HUDEP-2 (cell line): ENCODE results near the gene KLHL4.
"Not testable (repeated sequence)": the region's sequence is repeated elsewhere in the genome, so short reads cannot be mapped to it uniquely, and the experiment has no call there.

Experiments
- DNase-seq, 76 experiments: peaks; one replicate each; lab custom pipeline; 2025; ENCODE audit not compliant: unreplicated experiment in 76 of 76; lab: John Stamatoyannopoulos, UW

The KLHL4 gene, protein sequence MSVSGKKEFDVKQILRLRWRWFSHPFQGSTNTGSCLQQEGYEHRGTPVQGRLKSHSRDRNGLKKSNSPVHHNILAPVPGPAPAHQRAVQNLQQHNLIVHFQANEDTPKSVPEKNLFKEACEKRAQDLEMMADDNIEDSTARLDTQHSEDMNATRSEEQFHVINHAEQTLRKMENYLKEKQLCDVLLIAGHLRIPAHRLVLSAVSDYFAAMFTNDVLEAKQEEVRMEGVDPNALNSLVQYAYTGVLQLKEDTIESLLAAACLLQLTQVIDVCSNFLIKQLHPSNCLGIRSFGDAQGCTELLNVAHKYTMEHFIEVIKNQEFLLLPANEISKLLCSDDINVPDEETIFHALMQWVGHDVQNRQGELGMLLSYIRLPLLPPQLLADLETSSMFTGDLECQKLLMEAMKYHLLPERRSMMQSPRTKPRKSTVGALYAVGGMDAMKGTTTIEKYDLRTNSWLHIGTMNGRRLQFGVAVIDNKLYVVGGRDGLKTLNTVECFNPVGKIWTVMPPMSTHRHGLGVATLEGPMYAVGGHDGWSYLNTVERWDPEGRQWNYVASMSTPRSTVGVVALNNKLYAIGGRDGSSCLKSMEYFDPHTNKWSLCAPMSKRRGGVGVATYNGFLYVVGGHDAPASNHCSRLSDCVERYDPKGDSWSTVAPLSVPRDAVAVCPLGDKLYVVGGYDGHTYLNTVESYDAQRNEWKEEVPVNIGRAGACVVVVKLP

GRCh38 chrX:87517571-87518141, at the start of gene KLHL4:
Gene KLHL4 (plus strand): TSS chrX:87517802. CDS start chrX:87517894, 92 bp downstream.
- peak in 4 of 76 experiments; percentile 0 to 50 (median 16) for DNase-seq

GRCh38 chrX:87468941-87469340, 48.7 kb upstream of the KLHL4 start:
- DNase-seq, result peak in 1 of 76 experiments; percentile 3

GRCh38 chrX:87475793-87476192, 41.8 kb upstream of the KLHL4 start:
- no peak for DNase-seq

DNA sequence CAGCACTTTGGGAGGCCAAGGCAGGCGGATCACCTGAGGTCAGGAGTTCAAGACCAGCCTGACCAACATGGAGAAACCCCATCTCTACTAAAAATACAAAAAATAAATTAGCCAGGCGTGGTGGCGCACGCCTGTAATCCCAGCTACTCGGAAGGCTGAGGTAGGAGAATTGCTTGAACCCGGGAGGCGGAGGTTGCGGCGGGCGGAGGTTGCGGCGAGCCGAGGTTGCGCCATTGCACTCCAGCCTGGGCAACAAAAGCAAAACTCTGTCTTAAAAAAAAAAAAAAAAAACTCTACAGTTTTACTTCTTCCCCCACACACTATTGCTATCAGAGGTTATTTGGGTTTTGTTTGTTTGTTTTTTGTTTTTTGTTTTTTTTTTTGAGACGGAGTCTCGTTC, 38.9 kb upstream of the KLHL4 start:
- not testable (repeated sequence) for DNase-seq

- no peak for DNase-seq
These were observed 28.5 kb upstream of the KLHL4 start for GRCh38 chrX:87489071-87489470.

GRCh38 chrX:87515836-87516235, 1.8 kb upstream of the KLHL4 start:
- DNase-seq, result no peak

DNA sequence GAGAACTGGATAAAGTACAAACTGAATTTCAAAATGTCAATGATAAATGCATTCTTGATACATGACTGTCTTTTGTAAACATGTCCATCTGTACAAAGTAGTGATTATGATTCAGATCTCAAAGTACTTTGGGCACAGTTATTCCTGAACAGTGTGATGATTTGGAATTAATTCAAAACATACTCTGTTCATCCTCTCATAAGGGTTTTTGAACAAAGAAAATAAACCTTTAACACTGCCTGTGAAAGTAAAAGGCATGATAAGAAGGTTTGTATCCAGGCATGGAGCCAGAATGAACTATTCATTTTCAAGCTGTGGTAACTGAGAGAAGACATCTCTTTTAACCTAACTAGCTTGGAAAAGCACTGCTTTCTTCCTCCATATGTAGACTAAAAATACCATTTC, 883 bp upstream of the KLHL4 start:
- peak in 3 of 76 experiments; percentile 0 to 23 (median 5) for DNase-seq

DNA sequence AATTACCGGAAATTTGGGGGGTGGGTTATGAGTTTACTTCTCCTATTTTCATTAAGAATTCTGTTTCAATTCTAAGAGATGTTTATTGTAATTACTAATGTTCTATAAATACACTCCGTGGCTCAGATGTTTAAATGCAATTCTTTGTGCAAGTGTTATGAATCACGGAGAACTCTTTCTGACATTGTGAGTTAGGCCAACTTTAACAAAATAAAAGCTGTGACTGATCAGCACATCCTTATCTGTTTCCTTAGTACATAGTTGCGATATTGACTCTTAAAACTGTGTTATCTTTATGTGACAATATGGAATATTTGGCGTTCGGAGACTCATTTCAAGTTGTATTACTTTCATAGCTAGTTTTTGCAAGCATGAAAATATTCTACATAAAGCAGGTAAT, 902 bp downstream of the KLHL4 start:
- no peak for DNase-seq

DNA sequence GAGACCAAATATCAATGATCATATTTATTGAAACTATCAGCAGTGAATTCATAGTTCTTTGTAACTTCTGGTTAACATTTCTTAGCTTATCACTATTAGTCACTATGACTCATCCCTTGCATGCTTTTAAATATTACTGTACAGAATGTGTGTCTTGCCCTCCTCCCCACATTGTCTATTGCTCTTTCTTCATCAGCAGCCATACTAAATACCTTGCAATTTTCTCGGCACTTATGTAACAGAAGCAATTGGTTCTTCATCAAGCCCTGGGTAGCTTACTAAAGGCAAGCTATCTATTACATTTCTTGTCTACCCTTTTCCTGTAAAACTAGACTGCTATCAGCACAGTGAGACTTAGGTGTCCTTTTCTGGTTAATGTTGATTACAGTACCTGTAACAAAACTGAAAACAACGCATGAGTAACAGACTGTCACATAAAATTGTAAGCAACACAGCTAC, 8.2 kb downstream of the KLHL4 start:
- peak in 1 of 76 experiments; percentile 3 for DNase-seq

DNA sequence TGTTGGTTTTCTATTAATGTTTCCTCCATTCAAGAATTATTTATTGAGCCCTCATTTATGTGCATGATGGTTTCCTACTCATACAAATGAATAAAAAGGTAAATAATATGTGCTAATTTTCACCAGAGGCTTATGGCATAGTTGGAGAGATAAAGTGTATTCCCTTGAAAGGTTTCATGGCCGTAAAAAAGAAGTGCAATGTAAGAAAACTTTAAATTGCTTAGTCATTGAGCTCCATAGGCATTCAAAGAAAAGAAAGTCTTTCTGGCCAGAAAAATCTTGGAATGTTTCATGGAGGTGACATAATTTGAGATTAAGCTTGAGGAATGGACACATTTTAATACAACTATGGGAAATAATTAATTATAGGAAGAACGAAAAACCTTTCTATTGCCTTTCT, 8.7 kb downstream of the KLHL4 start:
- no peak for DNase-seq

DNA sequence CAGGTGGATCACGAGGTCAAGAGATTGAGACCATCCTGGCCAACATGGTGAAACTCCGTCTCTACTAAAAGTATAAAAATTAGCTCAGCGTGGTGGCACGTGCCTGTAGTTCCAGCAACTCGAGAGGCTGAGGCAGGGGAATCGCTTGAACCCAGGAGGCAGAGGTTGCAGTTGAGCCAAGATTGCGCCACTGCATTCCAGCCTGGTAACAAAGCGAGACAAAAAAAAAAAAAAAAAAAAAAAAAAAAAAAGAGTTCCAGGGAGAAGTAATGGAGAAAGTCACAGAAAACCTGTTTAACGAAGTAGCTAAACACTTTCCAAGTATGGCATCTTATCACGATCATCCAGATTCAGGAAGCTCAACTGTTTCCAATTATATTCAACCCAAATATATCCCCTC, 10.9 kb downstream of the KLHL4 start:
- no peak for DNase-seq

DNA sequence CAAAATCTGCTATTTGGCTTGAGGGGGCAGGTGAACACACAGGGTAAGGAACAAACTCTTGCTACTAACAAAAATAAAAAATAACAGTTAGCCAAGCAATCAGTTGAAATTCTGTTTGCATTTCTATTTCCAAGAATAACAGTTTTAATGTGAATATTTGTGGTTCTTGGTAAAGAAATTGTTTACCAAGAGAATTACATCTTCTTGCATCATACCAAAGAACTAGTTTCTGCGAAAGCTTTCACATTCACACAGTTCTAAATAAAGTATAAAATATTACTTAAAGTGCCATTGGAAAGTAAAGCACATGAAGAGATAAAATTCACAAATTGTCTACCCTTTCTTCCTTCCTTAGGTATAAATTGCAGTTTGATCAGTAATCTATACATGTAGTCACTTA, 54.4 kb downstream of the KLHL4 start:
- no peak for DNase-seq

- DNase-seq, result no peak
These were observed 55.3 kb downstream of the KLHL4 start for GRCh38 chrX:87572901-87573300.

DNA sequence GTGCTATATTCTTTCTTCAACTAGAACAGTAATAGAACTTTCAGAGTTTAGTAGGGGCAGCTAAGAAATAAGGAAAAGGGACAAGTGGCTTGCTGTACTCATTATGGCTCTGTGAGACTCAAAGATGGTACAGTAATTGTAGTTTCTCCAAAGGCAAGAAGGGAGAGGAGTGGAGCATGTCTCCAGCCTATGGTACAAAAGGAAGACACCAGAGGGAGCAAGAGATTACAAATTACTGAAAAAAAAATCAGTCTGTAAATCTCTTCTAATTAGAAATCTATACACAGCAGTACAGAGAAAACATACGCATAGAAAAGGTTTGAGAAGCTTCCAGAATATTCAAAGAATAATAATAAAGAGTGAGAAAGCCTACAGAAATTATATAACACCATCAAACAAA, 61.4 kb downstream of the KLHL4 start:
- DNase-seq, result no peak

DNA sequence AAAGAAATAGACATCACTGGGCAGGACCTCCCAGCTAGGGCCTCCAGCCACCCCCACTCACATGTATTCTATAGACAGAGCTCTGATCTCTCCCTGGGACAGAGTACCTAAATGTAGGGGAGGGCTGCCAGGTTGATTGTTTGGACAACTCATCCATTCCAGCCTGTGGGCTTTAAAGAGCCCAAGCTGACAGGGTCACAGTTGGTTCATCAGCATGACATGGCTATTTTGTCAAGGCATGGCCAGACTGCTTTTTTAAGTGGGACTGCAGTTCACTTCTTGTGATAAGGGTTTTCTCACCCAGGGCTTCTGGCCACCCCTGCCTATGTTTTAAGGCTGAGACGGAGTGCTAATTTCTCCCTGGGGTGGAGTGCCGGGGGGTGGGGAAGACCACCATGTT, 63.3 kb downstream of the KLHL4 start:
- DNase-seq, result peak in 3 of 76 experiments; percentile 5 to 9 (median 6)

DNA sequence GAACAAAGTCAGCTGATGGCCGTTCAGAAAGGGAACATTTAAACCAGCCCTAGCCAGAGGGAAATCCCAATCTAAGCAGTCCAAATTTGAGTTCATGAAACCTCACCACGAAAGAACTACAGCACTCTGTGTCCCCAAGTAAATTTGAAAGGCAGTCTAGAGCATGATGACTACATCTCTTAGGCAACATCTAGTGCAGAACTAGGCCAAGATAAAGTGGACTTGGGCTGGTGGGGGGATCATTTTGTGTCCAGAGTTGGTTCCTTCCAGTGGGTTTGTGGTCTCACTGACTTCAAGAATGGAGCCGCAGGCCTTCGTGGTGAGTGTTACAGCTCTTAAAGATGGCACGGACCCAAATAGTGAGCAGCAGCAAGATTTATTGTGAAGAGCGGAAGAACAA, 64.9 kb downstream of the KLHL4 start:
- no peak for DNase-seq

DNA sequence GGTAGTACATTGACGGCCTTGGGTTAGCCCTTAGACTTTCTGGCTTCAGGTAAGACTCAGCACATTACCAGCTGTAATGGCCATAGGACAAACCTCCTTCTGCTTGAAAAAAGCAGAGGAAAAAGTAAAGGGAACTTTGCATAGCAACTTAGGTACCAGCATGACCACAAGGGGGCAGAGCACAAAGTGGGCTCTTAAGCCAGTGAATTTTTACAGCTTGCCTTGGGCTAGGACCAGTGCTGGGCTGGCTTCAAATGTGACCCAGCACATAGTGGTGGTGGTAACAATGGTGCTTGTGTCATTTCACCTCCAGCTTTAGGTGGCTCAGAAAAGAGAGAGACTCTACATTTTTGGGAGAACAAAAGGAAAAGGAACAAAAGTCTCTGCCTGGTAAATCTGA, 66.1 kb downstream of the KLHL4 start:
- peak in 5 of 76 experiments; percentile 0 to 16 (median 13) for DNase-seq

- DNase-seq, result no peak
These were observed 98.8 kb downstream of the KLHL4 start for GRCh38 chrX:87616371-87616770.

GRCh38 chrX:87621697-87622096, 104.1 kb downstream of the KLHL4 start:
- peak in 2 of 76 experiments; percentile 1 to 5 for DNase-seq

- DNase-seq, result no peak
These were observed 109.4 kb downstream of the KLHL4 start for GRCh38 chrX:87626996-87627395.

DNA sequence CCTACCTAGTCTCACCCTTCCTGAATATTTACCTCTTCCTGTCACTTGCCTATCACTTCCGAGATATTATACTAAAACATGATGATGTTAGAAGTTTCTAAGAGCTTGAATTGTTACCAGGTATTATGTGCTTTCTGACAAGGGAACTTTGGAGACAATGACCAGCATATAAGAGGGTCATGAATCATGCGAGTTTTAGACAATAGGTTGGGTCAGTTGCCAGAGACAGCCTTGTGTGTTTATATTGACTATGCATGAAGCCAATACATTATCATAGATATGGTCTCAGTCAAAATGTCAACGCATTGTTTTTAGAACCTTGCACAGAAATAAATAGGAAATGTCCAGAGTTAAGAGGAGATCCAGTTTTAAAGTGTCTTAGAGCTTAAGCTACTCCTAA, 116.8 kb downstream of the KLHL4 start:
- no peak for DNase-seq
